ENCODE measurements around the gene EPS15.

GRCh38 chr1:51442616-51443015, 76.5 kb downstream of the EPS15 start:
- no peak for TF ChIP-seq CTCF (IDR thresholded peaks at IDR 0.05)
- TF ChIP-seq POLR2A (IDR thresholded peaks at IDR 0.05), result no peak
- TF ChIP-seq POLR2AphosphoS5 (IDR thresholded peaks at IDR 0.05), result no peak
